ENCODE measurements around the gene MAP3K8.
A peak's percentile ranks its signal among the peaks of the same experiment; 100 is the strongest.

DNA sequence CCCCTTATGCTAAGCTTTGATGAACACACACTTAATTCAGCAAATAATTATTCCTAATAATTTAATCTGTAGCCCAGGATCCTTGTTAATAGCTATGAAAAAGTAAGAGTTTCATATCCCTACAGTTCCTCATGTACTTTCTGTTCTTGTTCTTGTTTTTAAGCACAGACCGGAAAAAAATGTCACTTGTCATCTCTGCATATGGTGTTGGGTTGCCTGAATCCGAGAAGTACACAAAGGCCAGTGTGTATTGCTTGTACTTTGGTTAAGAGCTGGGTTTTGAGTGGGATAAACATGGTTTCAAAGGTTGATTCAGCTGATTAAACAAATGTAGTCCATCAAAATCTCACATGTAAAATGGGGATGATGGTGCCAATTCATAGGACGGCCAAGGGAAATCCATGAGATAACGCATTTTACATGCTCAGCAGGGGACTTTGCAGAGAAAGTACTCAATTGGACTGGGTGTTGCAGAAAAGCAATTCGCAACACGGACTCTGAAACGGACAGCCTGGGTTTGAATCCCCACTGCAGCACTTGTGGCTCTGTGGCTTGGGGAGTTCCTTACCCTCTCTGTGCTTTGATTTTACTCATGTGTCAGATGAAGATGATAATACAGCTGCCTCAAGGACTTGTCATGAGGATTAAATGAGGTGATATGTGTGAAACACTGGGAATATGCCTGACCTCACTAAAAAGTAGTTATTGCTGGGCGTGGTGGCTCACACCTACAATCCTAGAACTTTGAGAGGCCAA is 71.7 kb downstream of the MAP3K8 start:
- TF ChIP-seq, protein P1, sequence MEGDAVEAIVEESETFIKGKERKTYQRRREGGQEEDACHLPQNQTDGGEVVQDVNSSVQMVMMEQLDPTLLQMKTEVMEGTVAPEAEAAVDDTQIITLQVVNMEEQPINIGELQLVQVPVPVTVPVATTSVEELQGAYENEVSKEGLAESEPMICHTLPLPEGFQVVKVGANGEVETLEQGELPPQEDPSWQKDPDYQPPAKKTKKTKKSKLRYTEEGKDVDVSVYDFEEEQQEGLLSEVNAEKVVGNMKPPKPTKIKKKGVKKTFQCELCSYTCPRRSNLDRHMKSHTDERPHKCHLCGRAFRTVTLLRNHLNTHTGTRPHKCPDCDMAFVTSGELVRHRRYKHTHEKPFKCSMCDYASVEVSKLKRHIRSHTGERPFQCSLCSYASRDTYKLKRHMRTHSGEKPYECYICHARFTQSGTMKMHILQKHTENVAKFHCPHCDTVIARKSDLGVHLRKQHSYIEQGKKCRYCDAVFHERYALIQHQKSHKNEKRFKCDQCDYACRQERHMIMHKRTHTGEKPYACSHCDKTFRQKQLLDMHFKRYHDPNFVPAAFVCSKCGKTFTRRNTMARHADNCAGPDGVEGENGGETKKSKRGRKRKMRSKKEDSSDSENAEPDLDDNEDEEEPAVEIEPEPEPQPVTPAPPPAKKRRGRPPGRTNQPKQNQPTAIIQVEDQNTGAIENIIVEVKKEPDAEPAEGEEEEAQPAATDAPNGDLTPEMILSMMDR (IDR thresholded peaks at IDR 0.05): no peak
- peak in 1 of 4 donors; percentile 5 for TF ChIP-seq POLR2A (IDR thresholded peaks at IDR 0.05)

Measured in upper lobe of left lung (tissue), 4 donors.